Activated CD4-positive, alpha-beta memory T cell treated with anti-CD3 and anti-CD28 coated beads, Interleukin-2, amount 10 ng/mL, durations not matched to agents 7 days and 5 days (primary cell): ENCODE results near the gene INF2. TPM values are rescaled to one million over a fixed set of nuclear protein-coding genes. Genes with fewer than 3 reads are reported as not detected.

Experiments used
- CTCF ChIA-PET: fragments of 350-600 bp; sonication (Branson Sonifier 250); formaldehyde crosslinking; loops from one replicate; lab custom pipeline; 2021; ENCODE audit warnings: antibody characterized with exemption, inconsistent platforms; lab: Charles Lee
- POLR2A ChIA-PET: fragments of 350-600 bp; sonication (Branson Sonifier 250); formaldehyde crosslinking; loops from one replicate; lab custom pipeline; 2021; ENCODE audit warnings: antibody characterized with exemption; lab: Charles Lee
- DNase-seq: peaks from one replicate; pipeline ENCODE4 v3.0.0-alpha.2; 2020
- H3K27ac Mint-ChIP-seq: one replicate; pipeline ENCODE4 v1.8.0; 2021; ENCODE audit warnings: mild to moderate bottlenecking, mixed read lengths
- H3K27me3 Mint-ChIP-seq: one replicate; pipeline ENCODE4 v1.8.0; 2021; ENCODE audit warnings: mixed read lengths
- H3K36me3 Mint-ChIP-seq: one replicate; pipeline ENCODE4 v1.8.0; 2021; ENCODE audit warnings: low read depth, mixed read lengths
- H3K4me1 Mint-ChIP-seq: one replicate; pipeline ENCODE4 v1.8.0; 2021; ENCODE audit warnings: mixed read lengths
- H3K4me3 Mint-ChIP-seq: one replicate; pipeline ENCODE4 v1.8.0; 2021; ENCODE audit warnings: mild to moderate bottlenecking, mixed read lengths
- H3K9me3 Mint-ChIP-seq: one replicate; pipeline ENCODE4 v1.8.0; 2021; ENCODE audit warnings: mixed read lengths
- total RNA-seq, 2 experiments: library from RNA; stranded (reverse); gene quantifications; one replicate each; pipeline ENCODE4 v1.2.3, GENCODE V29; 2021

The INF2 gene
- total RNA-seq, 2 experiments from 2014 or later: 120 to 132 TPM

GRCh38 chr14:104738375-104739019 is 49.1 kb downstream of the INF2 start:
- Mint-ChIP-seq H3K27me3 (peaks cover 6% of the 10 kb centered on the region), H3K9me3 (no peaks in the 10 kb centered on the region), H3K27ac (no peak overlapping the region), H3K4me1 (no peaks in the 10 kb centered on the region), H3K36me3 (no peaks in the 10 kb centered on the region), H3K4me3 (no peak overlapping the region)
- no peak for DNase-seq
- ChIA-PET POLR2A (interaction anchor here (1.6 kb wide), 1 partner anchor 14 kb away, joined by 6 read pairs; the partner anchor contains the start of gene SIVA1), CTCF (no interaction called here)

- DNase-seq: no peak
Measured at GRCh38 chr14:104739026-104739425, 49.6 kb downstream of the INF2 start.

GRCh38 chr14:104739546-104740516 is 50.4 kb downstream of the INF2 start:
- no peak for DNase-seq
- ChIA-PET POLR2A (no interaction called here), CTCF (no interaction called here)
- no peak overlapping the region for H3K27ac Mint-ChIP-seq
- H3K36me3 Mint-ChIP-seq: no peaks in the 10 kb centered on the region
- no peaks in the 10 kb centered on the region for H3K9me3 Mint-ChIP-seq
- H3K27me3 Mint-ChIP-seq: peaks cover 6% of the 10 kb centered on the region
- no peaks in the 10 kb centered on the region for H3K4me1 Mint-ChIP-seq
- no peak overlapping the region for H3K4me3 Mint-ChIP-seq

More at GRCh38 chr14:104739026-104739425, 49.6 kb downstream of the INF2 start:
- Mint-ChIP-seq H3K27ac (no peak overlapping the region), H3K4me3 (no peak overlapping the region), H3K4me1 (no peaks in the 10 kb centered on the region), H3K27me3 (peaks cover 6% of the 10 kb centered on the region), H3K36me3 (no peaks in the 10 kb centered on the region), H3K9me3 (no peaks in the 10 kb centered on the region)
- ChIA-PET CTCF (no interaction called here), POLR2A (interaction anchor here (1.6 kb wide), 1 partner anchor 14 kb away, joined by 6 read pairs; the partner anchor contains the start of gene SIVA1)

GRCh38 chr14:104741108-104741802 is 51.8 kb downstream of the INF2 start:
- no peak for DNase-seq
- POLR2A ChIA-PET: interaction anchor here (2.1 kb wide), 1 partner anchor 11 kb away, joined by 12 read pairs; the partner anchor contains the start of gene SIVA1
- Mint-ChIP-seq H3K36me3 (no peaks in the 10 kb centered on the region), H3K27me3 (peaks cover 6% of the 10 kb centered on the region), H3K4me1 (peaks cover 14% of the 10 kb centered on the region), H3K9me3 (no peaks in the 10 kb centered on the region), H3K4me3 (no peak overlapping the region), H3K27ac (no peak overlapping the region)
- CTCF ChIA-PET: no interaction called here

- Mint-ChIP-seq H3K36me3 (no peaks in the 10 kb centered on the region), H3K4me1 (peaks cover 16% of the 10 kb centered on the region), H3K4me3 (no peak overlapping the region), H3K9me3 (no peaks in the 10 kb centered on the region), H3K27ac (no peak overlapping the region), H3K27me3 (peaks cover 6% of the 10 kb centered on the region)
- ChIA-PET POLR2A (interaction anchor here (2.1 kb wide), 1 partner anchor 10 kb away, joined by 12 read pairs; the partner anchor contains the start of gene SIVA1), CTCF (no interaction called here)
- no peak for DNase-seq
Measured at GRCh38 chr14:104741803-104742251, 52.4 kb downstream of the INF2 start.

- H3K27me3 Mint-ChIP-seq: no peaks in the 10 kb centered on the region
- no peak for DNase-seq
- H3K9me3 Mint-ChIP-seq: no peaks in the 10 kb centered on the region
- CTCF ChIA-PET: no interaction called here
- no peaks in the 10 kb centered on the region for H3K36me3 Mint-ChIP-seq
- H3K4me3 Mint-ChIP-seq: no peak overlapping the region
- no peak overlapping the region for H3K27ac Mint-ChIP-seq
- POLR2A ChIA-PET: interaction anchor here (2.1 kb wide), 1 partner anchor 9 kb away, joined by 12 read pairs; the partner anchor contains the start of gene SIVA1
- peaks cover 16% of the 10 kb centered on the region for H3K4me1 Mint-ChIP-seq
Measured at GRCh38 chr14:104742586-104743455, 53.4 kb downstream of the INF2 start.

- POLR2A ChIA-PET: interaction anchor here (2.1 kb wide), 1 partner anchor 8 kb away, joined by 12 read pairs; the partner anchor contains the start of gene SIVA1
- CTCF ChIA-PET: no interaction called here
Measured at GRCh38 chr14:104743461-104744380, 54.3 kb downstream of the INF2 start.

GRCh38 chr14:104744484-104744883 is 55.1 kb downstream of the INF2 start:
- no peak for DNase-seq
- no peaks in the 10 kb centered on the region for H3K27me3 Mint-ChIP-seq
- H3K27ac Mint-ChIP-seq: no peak overlapping the region
- no peaks in the 10 kb centered on the region for H3K9me3 Mint-ChIP-seq
- CTCF ChIA-PET: no interaction called here
- POLR2A ChIA-PET: interaction anchor here (0.9 kb wide), 1 partner anchor 21 kb away, joined by 3 read pairs; no protein-coding TSS in a partner anchor
- H3K4me3 Mint-ChIP-seq: no peak overlapping the region
- peaks cover 16% of the 10 kb centered on the region for H3K4me1 Mint-ChIP-seq
- no peaks in the 10 kb centered on the region for H3K36me3 Mint-ChIP-seq

More at GRCh38 chr14:104743461-104744380, 54.3 kb downstream of the INF2 start:
- H3K4me1 Mint-ChIP-seq: peaks cover 16% of the 10 kb centered on the region
- H3K4me3 Mint-ChIP-seq: no peak overlapping the region
- H3K9me3 Mint-ChIP-seq: no peaks in the 10 kb centered on the region
- no peaks in the 10 kb centered on the region for H3K27me3 Mint-ChIP-seq
- DNase-seq: no peak
- no peaks in the 10 kb centered on the region for H3K36me3 Mint-ChIP-seq
- no peak overlapping the region for H3K27ac Mint-ChIP-seq

- POLR2A ChIA-PET: interaction anchor here (0.9 kb wide), 1 partner anchor 22 kb away, joined by 3 read pairs; no protein-coding TSS in a partner anchor
- H3K4me3 Mint-ChIP-seq: no peak overlapping the region
Measured at GRCh38 chr14:104745431-104745830, 56.0 kb downstream of the INF2 start.

GRCh38 chr14:104746071-104746545 is 56.7 kb downstream of the INF2 start:
- peaks cover 16% of the 10 kb centered on the region for H3K4me1 Mint-ChIP-seq
- DNase-seq: peak; percentile 47
- H3K27me3 Mint-ChIP-seq: no peaks in the 10 kb centered on the region
- CTCF ChIA-PET: no interaction called here
- POLR2A ChIA-PET: no interaction called here
- no peak overlapping the region for H3K4me3 Mint-ChIP-seq
- no peak overlapping the region for H3K27ac Mint-ChIP-seq
- H3K9me3 Mint-ChIP-seq: no peaks in the 10 kb centered on the region
- H3K36me3 Mint-ChIP-seq: no peaks in the 10 kb centered on the region

More at GRCh38 chr14:104745431-104745830, 56.0 kb downstream of the INF2 start:
- no peaks in the 10 kb centered on the region for H3K9me3 Mint-ChIP-seq
- no peaks in the 10 kb centered on the region for H3K36me3 Mint-ChIP-seq
- no peak for DNase-seq
- CTCF ChIA-PET: no interaction called here
- no peaks in the 10 kb centered on the region for H3K27me3 Mint-ChIP-seq
- peaks cover 16% of the 10 kb centered on the region for H3K4me1 Mint-ChIP-seq
- no peak overlapping the region for H3K27ac Mint-ChIP-seq

- POLR2A ChIA-PET: no interaction called here
- H3K27me3 Mint-ChIP-seq: no peaks in the 10 kb centered on the region
- H3K9me3 Mint-ChIP-seq: no peaks in the 10 kb centered on the region
- no peaks in the 10 kb centered on the region for H3K36me3 Mint-ChIP-seq
- peaks cover 16% of the 10 kb centered on the region for H3K4me1 Mint-ChIP-seq
- no peak for DNase-seq
- H3K4me3 Mint-ChIP-seq: no peak overlapping the region
- CTCF ChIA-PET: no interaction called here
- H3K27ac Mint-ChIP-seq: no peak overlapping the region
Measured at GRCh38 chr14:104746934-104747481, 57.6 kb downstream of the INF2 start.
